Sigmoid colon (tissue), 7 donors: ENCODE measurements around the gene CFAP97D1. TPM values are rescaled to one million over a fixed set of nuclear protein-coding genes. Genes with fewer than 3 reads are reported as not detected.
"Not testable (repeated sequence)": the region's sequence is repeated elsewhere in the genome, so short reads cannot be mapped to it uniquely, and the experiment has no call there.

Experiments used
- DNase-seq: peaks from one replicate; pipeline ENCODE4 v3.0.0-alpha.2; 2019
- H3K27ac ChIP-seq, 4 donors: fragments of 200-600 bp; sonication (generic); one replicate each; pipeline ENCODE4 v1.5.1; 2016 to 2019; ENCODE audit warnings: mild to moderate bottlenecking in 1 of 4
- H3K27me3 ChIP-seq, 3 donors: fragments of 200-600 bp; sonication (generic); one replicate each; pipeline ENCODE4 v1.5.1; 2019; ENCODE audit warnings: mild to moderate bottlenecking in 1 of 3
- H3K36me3 ChIP-seq, 4 donors: fragments of 200-600 bp; sonication (generic); one replicate each; pipeline ENCODE4 v1.5.1; 2016 to 2019
- H3K4me1 ChIP-seq, 4 donors: fragments of 200-600 bp; sonication (generic); one replicate each; pipeline ENCODE4 v1.5.1; 2017 to 2019
- H3K4me3 ChIP-seq, 4 donors: fragments of 200-600 bp; sonication (generic); one replicate each; pipeline ENCODE4 v1.5.1; 2017 to 2019; ENCODE audit warnings: mild to moderate bottlenecking in 2 of 4, moderate library complexity in 1 of 4
- H3K9me3 ChIP-seq, 4 donors: fragments of 200-600 bp in 3 of 4; sonication (generic) in 3 of 4; one replicate each; pipeline versions ENCODE4 v1.5.1 to v1.6.1; 2013 to 2019
- CTCF ChIP-seq, 4 experiments: fragments of 450-650 bp in 3 of 4; fragments of 200-600 bp in 1 of 4; IDR thresholded peaks; one replicate each; pipeline ENCODE4 v1.5.1; 2016 to 2019; ENCODE audit warnings: antibody characterized with exemption in 4 of 4, mild to moderate bottlenecking in 3 of 4, moderate library complexity in 2 of 4
- EP300 ChIP-seq, 4 donors: sonication (generic); formaldehyde crosslinking; IDR thresholded peaks; one replicate each; pipeline ENCODE4 v1.6.1; 2017; ENCODE audit warnings: antibody characterized with exemption in 4 of 4
- POLR2A ChIP-seq, 2 donors: fragments of 450-650 bp; IDR thresholded peaks; one replicate each; pipeline ENCODE4 v1.6.1; 2016; ENCODE audit warnings: antibody characterized with exemption in 2 of 2, mild to moderate bottlenecking in 2 of 2, moderate library complexity in 2 of 2
- POLR2AphosphoS5 ChIP-seq, 4 donors: sonication (generic); formaldehyde crosslinking; IDR thresholded peaks; one replicate each; pipeline ENCODE4 v1.6.1; 2017; ENCODE audit warnings: antibody characterized with exemption in 4 of 4
- WGBS, 2 donors: extraction: QIAGEN DNeasy Blood & Tissue Kit; methylation state at CpG; one replicate each; pipeline ENCODE4 v1.1.7; 2013; 5-methylcytosine and 5-hydroxymethylcytosine counted together
- intact Hi-C: fragments of 100-400 bp; cut with DNase I; formaldehyde crosslinking; loops from one replicate; pipeline ENCODE4 v1.15.1; 2023
- polyA plus RNA-seq, 3 donors: library from polyadenylated mRNA; stranded (reverse); fragments of 200-250 nt; gene quantifications; one replicate each; pipeline ENCODE4 v1.2.3, GENCODE V29; 2013
- total RNA-seq, 4 donors: library from RNA; depleted of rRNA; stranded (reverse); fragments of >200 nt; gene quantifications; one replicate each; pipeline ENCODE4 v1.1.0, GENCODE V29; 2016
- donor health status: healthy with polysubstance abuse.
- donor health status: Bipolar disorder and iron deficiency.
- donor health status: healthy.

CFAP97D1 gene
- total and polyA plus RNA-seq, 7 donors, result not detected

GRCh38 chr17:43787728-43788127 is 7.5 kb downstream of the CFAP97D1 start:
- peaks cover 0 to 7% (median 0%) of the 10 kb centered on the region in 3 donors for H3K27me3 ChIP-seq
- WGBS, 2 donors, result 78 to 80% methylated on average over 2 of the region's 2 CpGs

DNA sequence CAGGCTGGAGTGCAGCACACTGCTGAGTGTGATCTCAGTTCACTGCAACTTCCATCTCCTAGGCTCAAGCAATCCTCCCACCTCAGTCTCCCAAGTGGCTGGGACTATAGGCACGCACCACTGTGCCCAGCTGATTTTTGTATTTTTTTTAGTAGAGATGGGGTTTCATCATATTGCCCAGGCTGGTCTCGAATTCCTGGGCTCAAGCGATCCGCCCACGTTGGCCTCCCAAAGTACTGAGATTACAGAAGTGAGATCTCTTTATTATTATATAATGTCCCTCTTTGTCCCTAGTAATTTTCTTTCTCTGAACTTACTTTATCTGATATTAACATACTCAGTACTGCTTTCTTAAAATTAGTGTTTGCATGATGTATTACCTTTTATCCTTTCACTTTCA is 8.3 kb downstream of the CFAP97D1 start:
- TF ChIP-seq POLR2A (IDR thresholded peaks at IDR 0.05) (no peak), EP300 (IDR thresholded peaks at IDR 0.05) (no peak), POLR2AphosphoS5 (IDR thresholded peaks at IDR 0.05) (no peak), CTCF (IDR thresholded peaks at IDR 0.05) (no peak)
- Histone ChIP-seq H3K27me3 (peaks cover 0 to under 1% (median 0%) of the 10 kb centered on the region in 3 donors), H3K27ac (no peak overlapping the region), H3K4me3 (no peak overlapping the region), H3K9me3 (no peaks in the 10 kb centered on the region), H3K36me3 (no peaks in the 10 kb centered on the region), H3K4me1 (no peaks in the 10 kb centered on the region)
- intact Hi-C loops, result no loop called here
- no peak for DNase-seq
- WGBS, 2 donors, result 88 to 89% methylated on average over 5 of the region's 5 CpGs

More at GRCh38 chr17:43787728-43788127, 7.5 kb downstream of the CFAP97D1 start:
- no peaks in the 10 kb centered on the region for H3K36me3 ChIP-seq
- no peak overlapping the region for H3K4me3 ChIP-seq
- no peak for DNase-seq
- H3K9me3 ChIP-seq, result no peaks in the 10 kb centered on the region
- intact Hi-C loops, result no loop called here
- no peak for TF ChIP-seq EP300 (IDR thresholded peaks at IDR 0.05)
- no peak for TF ChIP-seq CTCF (IDR thresholded peaks at IDR 0.05)
- TF ChIP-seq POLR2AphosphoS5 (IDR thresholded peaks at IDR 0.05), result no peak
- no peak overlapping the region for H3K27ac ChIP-seq
- H3K4me1 ChIP-seq, result no peaks in the 10 kb centered on the region

- TF ChIP-seq EP300 (IDR thresholded peaks at IDR 0.05) (no peak), POLR2AphosphoS5 (IDR thresholded peaks at IDR 0.05) (no peak), POLR2A (IDR thresholded peaks at IDR 0.05) (no peak), CTCF (IDR thresholded peaks at IDR 0.05) (no peak)
- Histone ChIP-seq H3K4me1 (no peaks in the 10 kb centered on the region), H3K9me3 (no peaks in the 10 kb centered on the region), H3K36me3 (no peaks in the 10 kb centered on the region), H3K4me3 (no peak overlapping the region), H3K27ac (no peak overlapping the region), H3K27me3 (no peaks in the 10 kb centered on the region)
- intact Hi-C loops, result no loop called here
- 74 to 89% methylated on average over 1 of the region's 1 CpG for WGBS, 2 donors
- DNase-seq, result no peak
These were observed 9.2 kb downstream of the CFAP97D1 start for GRCh38 chr17:43789482-43789881.

DNA sequence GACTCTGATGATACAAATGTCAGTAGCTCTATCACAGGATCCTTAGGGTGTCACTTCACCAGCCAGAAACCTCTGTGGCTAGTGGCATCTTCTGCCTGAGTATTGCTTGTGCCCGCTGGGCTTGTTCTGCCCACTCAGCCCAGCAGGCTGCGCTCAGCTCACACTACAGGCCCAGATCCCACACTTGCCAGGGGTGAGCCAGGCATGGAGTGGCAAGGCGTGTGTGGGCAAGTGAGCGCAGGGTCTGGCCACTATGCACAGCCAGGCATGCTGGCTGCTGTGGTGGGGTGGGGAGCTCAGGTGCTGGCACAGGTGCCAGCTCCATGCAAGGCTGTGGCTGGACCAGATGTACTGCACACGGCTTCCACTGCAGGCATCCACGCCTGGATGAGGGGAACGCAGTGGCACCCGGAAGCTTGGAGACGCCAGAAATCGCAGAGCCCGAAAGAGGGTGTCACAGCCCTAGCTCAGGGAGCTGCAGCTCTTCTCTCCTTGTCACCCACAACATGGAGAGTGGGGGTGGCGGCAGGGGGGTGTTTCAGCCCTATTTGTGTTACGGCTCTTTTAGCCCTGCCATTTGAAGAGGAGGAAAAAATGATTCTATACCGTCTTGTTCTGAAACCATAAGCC is 10.2 kb downstream of the CFAP97D1 start:
- no peaks in the 10 kb centered on the region for H3K4me1 ChIP-seq
- TF ChIP-seq POLR2AphosphoS5 (IDR thresholded peaks at IDR 0.05) (no peak), EP300 (IDR thresholded peaks at IDR 0.05) (no peak), POLR2A (IDR thresholded peaks at IDR 0.05) (no peak), CTCF (IDR thresholded peaks at IDR 0.05) (no peak)
- DNase-seq, result no peak

DNA sequence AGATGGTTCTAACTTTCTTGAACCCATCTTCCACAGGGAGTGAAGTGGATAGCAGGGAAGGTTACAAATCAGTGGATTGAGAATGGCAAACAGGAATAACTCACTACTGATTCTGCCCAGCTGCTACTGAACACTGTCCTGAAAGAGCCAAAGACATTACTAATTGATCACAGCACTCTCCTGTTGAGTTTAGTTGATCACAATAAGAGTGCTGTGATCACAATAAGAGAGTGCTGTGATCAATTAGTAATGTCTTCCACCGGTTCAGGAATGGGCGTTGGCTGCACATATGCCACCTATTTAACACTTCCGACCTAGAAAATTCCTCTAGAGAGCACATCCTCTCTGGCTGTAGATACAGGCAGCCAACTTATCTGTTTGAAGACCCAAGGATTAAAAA is 11.4 kb downstream of the CFAP97D1 start:
- no peak for DNase-seq
- Histone ChIP-seq H3K4me3 (no peak overlapping the region), H3K27ac (no peak overlapping the region), H3K4me1 (no peaks in the 10 kb centered on the region), H3K9me3 (no peaks in the 10 kb centered on the region), H3K27me3 (no peaks in the 10 kb centered on the region), H3K36me3 (no peaks in the 10 kb centered on the region)
- 6 to 27% methylated on average over 3 of the region's 3 CpGs for WGBS, 2 donors
- intact Hi-C loops, result no loop called here
- TF ChIP-seq EP300 (IDR thresholded peaks at IDR 0.05) (no peak), CTCF (IDR thresholded peaks at IDR 0.05) (no peak), POLR2AphosphoS5 (IDR thresholded peaks at IDR 0.05) (no peak), POLR2A (IDR thresholded peaks at IDR 0.05) (no peak)

More for the DNA sequence above, 10.2 kb downstream of the CFAP97D1 start:
- no peaks in the 10 kb centered on the region for H3K36me3 ChIP-seq
- no peak overlapping the region for H3K27ac ChIP-seq
- intact Hi-C loops, result no loop called here
- H3K4me3 ChIP-seq, result no peak overlapping the region
- WGBS, 2 donors, result 83 to 92% methylated on average over 14 of the region's 14 CpGs
- H3K27me3 ChIP-seq, result no peaks in the 10 kb centered on the region
- H3K9me3 ChIP-seq, result no peaks in the 10 kb centered on the region

- H3K27ac ChIP-seq, H3K27me3 ChIP-seq, H3K4me1 ChIP-seq, H3K4me3 ChIP-seq, intact Hi-C loops, H3K9me3 ChIP-seq, H3K36me3 ChIP-seq, DNase-seq: not testable (repeated sequence)
- WGBS, 2 donors, result 92 to 96% methylated on average over 4 of the region's 4 CpGs
These were observed 12.4 kb downstream of the CFAP97D1 start for GRCh38 chr17:43792668-43793067.

DNA sequence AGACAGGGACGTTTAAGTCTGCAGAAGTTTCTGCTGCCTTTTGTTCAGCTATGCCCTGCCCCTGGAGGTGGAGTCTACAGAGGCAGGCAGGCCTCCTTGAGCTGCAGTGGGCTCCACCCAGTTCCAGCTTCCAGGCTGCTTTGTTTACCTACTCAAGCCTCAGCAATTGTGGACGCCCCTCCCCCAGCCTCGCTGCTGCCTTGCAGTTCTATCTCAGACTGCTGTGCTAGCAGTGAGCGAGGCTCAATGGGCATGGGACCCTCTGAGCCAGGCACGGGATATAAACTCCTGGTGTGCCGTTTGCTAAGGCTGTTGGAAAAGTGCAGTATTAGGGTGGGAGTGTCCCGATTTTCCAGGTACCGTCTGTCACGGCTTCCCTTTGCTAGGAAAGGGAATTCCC is 17.8 kb downstream of the CFAP97D1 start:
- 58 to 82% methylated on average over 9 of the region's 9 CpGs for WGBS, 2 donors
- H3K9me3 ChIP-seq, DNase-seq, H3K27ac ChIP-seq, H3K27me3 ChIP-seq, intact Hi-C loops, H3K4me1 ChIP-seq, H3K4me3 ChIP-seq, H3K36me3 ChIP-seq: not testable (repeated sequence)
